Hematopoietic multipotent progenitor cell (in vitro differentiated cells): ENCODE results near the gene DCAF4. TPM values are rescaled to one million over a fixed set of nuclear protein-coding genes. Genes with fewer than 3 reads are reported as not detected.

ENCODE experiments used
- DNase-seq, 3 donors: peaks; one replicate each; pipeline ENCODE4 v3.0.0-alpha.2; 2011 to 2015; ENCODE audit warnings: low read depth in 2 of 3, low spot score in 2 of 3
- total RNA-seq: library from RNA; depleted of rRNA; stranded (reverse); fragments of >200 nt; gene quantifications from one replicate; pipeline ENCODE4 v1.2.3, GENCODE V29; 2012

The DCAF4 gene
- total RNA-seq, 1 donor = 10.2 TPM

GRCh38 chr14:72894623-72895378 is 31.5 kb upstream of the DCAF4 start:
- DNase-seq = peak in 1 of 3 donors; percentile 25

DNA sequence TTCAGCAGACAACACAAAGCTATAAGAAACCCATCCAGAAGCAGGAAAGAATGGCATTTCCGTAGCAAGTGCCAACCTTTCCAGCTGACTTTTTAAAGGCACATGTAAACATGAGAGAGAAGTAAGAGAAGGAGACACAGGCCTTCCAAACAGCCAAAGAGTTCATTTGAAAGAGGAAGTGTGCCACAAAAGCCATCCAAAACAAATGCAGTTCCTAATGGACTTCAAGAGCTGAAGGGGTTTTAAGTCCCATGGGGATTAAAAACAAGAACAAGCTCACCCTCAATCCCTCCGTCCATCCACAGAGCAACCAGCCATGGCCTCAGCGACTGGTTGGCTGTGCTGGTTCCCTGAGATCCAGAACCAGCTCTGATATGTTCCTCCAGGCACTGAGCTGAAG is 27.8 kb upstream of the DCAF4 start:
- DNase-seq = no peak

DNA sequence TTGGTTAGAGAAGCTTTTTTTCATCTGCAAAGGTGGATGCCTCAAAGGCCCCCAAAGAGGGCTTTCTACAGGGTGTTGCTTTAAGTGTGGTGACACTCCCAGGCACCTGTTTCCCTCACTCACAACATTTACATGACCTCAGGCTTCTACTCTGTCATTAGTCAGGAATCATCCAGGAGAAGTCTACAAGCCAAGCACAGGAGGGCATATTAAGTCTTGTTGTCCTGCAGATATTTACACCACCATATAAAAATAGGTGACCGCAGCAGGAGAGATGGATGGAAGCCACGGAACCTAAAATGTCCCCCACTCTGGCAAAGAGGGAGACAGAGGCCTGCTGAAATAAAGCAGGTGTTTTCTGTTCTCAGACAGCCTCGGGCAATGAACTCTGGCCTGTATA is 24.9 kb upstream of the DCAF4 start:
- DNase-seq = no peak

GRCh38 chr14:72902801-72903530 is 23.3 kb upstream of the DCAF4 start:
- no peak for DNase-seq

DNA sequence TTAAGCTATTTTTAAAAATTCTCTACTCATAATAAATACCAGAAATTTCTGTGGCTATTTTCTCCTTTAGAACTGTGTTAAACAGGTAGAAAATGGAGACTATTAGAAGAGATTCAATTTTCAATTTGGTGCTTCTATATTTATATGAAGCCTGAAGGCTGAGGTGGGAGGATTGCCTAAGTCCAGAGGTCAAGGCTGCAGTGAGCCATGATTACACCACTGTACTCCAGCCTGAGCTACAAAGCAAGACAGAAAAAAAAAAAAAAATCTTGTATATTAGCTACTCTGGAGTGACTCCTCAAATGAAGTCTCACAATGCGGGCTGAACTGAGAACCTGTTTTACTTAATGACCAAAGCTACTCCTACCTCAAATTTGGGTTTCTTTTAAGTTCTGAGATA is 22.5 kb upstream of the DCAF4 start:
- DNase-seq = no peak

DNA sequence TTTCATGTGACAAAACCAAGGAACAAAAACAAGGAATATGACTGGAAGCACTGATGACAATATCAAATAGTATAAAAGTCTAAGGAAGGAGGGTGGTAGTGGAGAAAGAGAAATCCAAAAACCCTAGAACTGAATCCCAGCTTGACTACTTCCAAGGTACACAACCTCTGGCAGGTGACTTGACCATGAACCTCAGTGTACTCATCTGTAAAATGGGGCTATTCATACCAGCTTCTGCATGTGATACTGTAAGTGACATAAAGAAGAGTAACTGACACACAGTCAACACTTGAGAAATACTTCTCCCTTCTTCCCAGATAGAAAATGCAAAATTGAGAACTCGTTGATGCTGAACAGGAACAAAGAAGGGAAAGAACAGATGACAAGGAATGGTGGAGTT is 22.0 kb upstream of the DCAF4 start:
- DNase-seq = no peak

DNA sequence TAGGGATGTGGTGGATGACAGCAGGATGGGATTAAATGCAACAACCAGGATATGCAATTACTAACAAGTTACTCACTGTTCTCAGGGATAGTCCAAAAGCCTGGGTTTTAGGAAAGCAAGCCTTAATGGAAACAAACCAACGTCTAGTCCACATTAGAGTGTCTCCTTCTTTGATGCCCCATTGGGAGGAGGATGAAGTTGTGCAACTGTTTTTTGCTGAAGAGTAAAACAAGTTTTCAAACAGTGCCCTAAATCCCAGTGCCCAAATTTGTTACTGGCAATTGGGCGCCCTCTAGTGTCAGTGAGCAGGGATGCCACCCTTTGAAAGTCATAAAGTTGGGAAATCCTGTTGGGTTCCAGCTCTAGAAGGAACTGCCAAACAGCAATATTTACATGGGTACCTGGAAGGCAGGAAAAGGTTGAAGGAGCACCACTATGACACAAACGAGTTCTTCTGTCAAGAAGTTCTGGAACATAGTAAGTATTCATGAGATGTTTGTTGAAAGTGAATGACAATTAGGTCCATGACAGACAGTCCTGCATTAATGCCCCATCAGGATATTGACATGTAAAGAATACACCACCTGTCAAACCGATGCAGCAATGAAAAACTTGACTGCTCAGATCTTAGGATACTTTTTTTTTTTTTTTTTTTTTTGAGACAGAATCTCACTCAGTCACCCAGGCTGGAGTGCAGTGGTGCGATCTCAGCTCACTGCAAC is 21.3 kb upstream of the DCAF4 start:
- DNase-seq = peak; percentile 40 to 83 (median 62)

GRCh38 chr14:72906316-72906715 is 19.9 kb upstream of the DCAF4 start:
- no peak for DNase-seq

DNA sequence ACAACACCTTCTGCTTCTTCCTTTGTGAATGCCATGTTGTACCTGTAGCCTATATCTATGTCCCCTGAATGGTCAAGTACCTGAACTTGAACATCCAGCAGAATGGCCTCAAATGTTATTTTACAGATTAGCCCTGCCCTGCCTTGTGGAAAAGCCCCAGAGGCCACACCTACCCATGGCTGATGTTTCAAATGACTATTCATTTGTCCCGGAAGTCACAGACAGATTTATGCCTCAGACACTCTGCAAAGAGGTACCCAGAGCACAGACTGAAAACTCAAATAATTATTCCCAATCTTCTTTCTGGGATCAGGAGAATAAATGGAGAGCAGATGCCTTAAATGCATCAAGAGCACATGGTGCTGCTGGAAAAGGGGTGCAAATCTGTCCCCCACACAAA is 19.4 kb upstream of the DCAF4 start:
- DNase-seq = no peak

DNA sequence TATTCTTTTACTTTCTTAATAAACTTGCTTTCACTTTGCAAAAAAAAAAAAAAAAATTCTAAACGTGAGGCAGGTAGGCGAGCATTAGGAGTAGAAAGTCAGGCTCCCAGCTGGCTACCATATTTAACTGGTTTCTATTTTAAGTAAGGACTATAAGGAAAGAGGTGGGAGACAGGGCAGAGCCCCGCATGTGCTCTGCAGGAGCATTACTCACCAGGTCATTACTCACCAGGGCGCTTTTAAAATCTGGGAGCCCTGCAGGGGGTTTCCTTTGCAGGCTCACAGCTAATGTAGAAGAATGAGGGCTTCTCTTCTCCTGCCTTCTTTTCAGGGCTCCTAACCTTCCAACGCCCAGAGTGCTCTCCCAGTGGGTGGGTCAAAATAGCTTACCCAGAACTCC is 18.4 kb upstream of the DCAF4 start:
- no peak for DNase-seq

GRCh38 chr14:72909163-72909562 is 17.1 kb upstream of the DCAF4 start:
- DNase-seq = no peak

DNA sequence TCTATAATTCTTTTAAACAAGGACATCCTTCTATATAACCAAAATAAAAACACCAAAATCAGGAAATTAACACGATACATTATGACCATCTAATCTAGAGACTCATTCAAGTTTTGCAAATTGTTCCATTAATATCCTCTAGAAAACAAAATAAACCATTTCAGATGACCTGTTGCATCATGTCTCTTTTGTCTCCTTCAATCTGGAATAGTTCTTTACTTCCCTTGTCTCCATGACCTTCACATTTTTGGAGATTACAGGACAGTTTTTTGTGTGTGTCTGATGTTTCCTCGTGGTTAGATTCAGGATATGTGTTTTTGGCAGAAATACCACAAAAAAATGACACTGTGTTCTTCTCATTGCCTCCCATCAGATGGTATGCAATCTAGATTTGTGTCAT is 12.5 kb upstream of the DCAF4 start:
- DNase-seq = no peak

DNA sequence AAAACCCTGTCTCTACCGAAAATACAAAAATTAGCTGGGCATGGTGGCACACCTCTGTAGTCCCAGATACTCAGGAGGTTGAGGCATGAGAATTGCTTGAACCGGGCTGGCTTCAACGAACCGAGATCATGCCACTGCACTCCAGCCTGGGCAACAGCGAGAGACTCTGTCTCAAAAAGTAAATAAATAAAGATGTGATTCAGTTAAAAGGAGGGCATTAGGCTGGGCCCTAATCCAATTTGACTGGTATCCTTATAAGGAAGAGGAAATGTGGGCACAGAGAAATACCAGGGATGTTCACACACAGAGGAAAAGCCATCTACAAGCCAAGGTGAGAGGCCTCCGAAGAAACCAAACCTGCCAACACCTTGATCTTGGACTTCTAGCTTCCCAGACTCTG is 10.1 kb upstream of the DCAF4 start:
- DNase-seq = no peak

GRCh38 chr14:72917094-72917802 is 9.0 kb upstream of the DCAF4 start:
- DNase-seq = no peak

- no peak for DNase-seq
Measured at GRCh38 chr14:72920008-72920407, 6.3 kb upstream of the DCAF4 start.

DNA sequence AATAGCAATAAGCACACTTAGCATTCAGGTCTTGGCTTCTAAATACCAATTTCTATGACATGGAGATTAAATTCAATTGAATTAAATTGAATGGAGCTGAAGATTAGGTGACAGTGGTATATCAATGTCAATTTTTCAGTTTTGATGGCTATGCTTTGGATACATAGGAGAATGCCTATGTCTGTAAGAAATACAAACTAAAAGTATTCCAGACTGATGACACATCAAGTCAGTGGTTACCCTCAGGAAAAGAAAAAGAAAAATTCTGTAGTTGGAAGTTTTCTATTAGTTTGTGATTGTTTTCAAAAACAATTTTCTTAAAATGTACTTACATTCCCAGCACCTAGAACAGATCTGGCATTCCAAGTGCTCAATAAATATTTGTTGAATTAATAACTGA is 4.9 kb upstream of the DCAF4 start:
- no peak for DNase-seq

DNA sequence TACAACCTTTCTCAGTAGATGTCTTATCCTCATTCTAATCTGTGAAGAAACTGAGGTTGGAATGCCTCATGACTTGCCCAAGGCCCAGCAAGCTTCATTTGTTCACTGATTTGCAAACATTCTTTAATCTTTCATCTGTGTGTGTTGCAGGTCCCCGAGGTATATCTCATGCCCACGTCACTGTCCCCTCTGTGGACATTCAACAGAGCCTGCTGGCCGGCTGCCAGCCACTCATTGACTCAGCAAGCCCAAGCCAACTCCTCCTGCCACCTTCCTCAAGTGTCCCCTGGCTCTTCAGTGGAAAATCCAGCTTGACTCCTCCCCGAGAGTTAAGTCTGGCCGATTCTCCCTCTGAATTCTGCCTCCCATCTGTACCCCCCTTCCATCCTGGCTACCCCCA is 1.9 kb upstream of the DCAF4 start:
- no peak for DNase-seq

- DNase-seq = no peak
Measured at GRCh38 chr14:72925171-72925759, 999 bp upstream of the DCAF4 start.

DNA sequence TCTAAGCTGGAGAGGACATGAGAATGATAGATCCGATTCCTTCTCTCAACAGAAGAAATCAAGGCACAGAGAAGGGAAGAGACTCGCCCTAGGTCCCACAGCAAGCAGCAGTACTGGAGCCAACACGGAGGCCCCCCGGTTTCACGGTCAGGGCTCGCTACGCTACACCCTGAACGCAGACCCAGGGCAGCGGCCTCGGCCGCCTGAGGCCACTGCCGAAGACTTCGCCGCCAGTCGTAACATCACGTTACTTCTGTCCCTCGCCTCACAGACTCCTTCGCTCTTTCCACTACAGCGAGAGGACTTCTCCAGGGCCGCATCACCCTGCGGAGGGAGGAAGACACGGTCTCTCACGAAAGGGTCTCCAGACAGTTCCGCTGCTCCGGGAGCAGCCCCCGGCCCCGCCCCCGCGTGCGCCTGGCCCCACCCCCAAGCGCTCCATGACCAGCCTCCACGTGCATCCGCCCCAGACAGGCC is 411 bp upstream of the DCAF4 start:
- no peak for DNase-seq

GRCh38 chr14:72928872-72929271 is 2.6 kb downstream of the DCAF4 start:
- no peak for DNase-seq
